ENCODE measurements around the gene TMEM92. TPM values are rescaled to one million over a fixed set of nuclear protein-coding genes. Genes with fewer than 3 reads are reported as not detected.
A peak's percentile ranks its signal among the peaks of the same experiment; 100 is the strongest.

TMEM92 gene
- total and polyA plus RNA-seq, 9 donors, result 0.32 to 3.5 (median 1.6) TPM

DNA sequence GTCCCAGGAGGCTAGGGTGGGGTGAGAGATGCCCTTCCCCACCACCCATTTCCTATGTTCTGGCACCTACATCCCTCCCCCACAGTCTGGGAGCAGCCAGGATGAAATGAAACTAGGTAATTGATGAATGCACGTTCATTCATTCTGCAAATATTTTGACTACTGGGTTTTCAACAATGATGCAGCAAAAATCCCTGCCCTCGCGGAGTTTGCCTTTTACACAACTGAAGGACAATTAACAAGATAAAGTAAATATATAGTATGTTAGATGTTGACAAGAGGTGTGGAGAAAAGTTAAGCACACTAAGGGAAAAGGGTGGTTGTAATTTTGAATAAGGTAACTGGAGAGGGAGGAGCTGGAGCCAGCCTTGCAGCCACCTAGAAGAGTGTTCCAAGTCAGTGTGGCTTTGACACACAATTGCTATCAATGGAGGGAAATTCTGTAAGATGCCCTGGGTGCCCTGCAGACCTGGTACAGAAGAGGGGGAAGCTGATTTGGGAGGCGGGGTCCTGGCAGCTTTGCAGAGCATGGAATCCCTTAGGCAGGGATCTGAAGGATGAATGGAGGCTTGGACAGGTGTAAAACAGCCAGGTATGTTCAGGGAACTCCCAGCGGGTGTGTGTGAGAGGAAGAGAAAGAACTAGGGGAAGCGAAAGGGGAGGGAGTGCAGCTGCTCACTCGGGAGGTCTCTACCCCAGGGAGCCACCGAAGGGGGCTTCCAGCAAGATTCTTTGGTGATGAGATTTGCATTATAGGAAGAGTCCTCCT, 2.5 kb downstream of the TMEM92 start:
- peaks cover 4% of the 10 kb centered on the region for H3K4me1 ChIP-seq (ENCODE audit: insufficient read depth)
- H3K4me3 ChIP-seq, result no peak overlapping the region
- no peaks in the 10 kb centered on the region for H3K9me3 ChIP-seq
- intact Hi-C loops (cut with DNase I), result loop anchor here in 2 of 4 donors (10.0 kb wide), 2 partner anchors 102 to 182 kb away; partner anchors contain the start of gene PDK2 (in 1 of the 2)
- no peaks in the 10 kb centered on the region for H3K27me3 ChIP-seq
- no peak overlapping the region for H3K27ac ChIP-seq
- WGBS, 3 donors, result 32 to 39% (median 39%) methylated on average over 8 of the region's 8 CpGs
- no peaks in the 10 kb centered on the region for H3K36me3 ChIP-seq
- TF ChIP-seq, protein P1, sequence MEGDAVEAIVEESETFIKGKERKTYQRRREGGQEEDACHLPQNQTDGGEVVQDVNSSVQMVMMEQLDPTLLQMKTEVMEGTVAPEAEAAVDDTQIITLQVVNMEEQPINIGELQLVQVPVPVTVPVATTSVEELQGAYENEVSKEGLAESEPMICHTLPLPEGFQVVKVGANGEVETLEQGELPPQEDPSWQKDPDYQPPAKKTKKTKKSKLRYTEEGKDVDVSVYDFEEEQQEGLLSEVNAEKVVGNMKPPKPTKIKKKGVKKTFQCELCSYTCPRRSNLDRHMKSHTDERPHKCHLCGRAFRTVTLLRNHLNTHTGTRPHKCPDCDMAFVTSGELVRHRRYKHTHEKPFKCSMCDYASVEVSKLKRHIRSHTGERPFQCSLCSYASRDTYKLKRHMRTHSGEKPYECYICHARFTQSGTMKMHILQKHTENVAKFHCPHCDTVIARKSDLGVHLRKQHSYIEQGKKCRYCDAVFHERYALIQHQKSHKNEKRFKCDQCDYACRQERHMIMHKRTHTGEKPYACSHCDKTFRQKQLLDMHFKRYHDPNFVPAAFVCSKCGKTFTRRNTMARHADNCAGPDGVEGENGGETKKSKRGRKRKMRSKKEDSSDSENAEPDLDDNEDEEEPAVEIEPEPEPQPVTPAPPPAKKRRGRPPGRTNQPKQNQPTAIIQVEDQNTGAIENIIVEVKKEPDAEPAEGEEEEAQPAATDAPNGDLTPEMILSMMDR (IDR thresholded peaks at IDR 0.05), result no peak
- TF ChIP-seq POLR2A (IDR thresholded peaks at IDR 0.05), result no peak
- TF ChIP-seq EP300 (IDR thresholded peaks at IDR 0.05), result no peak
- peak in 2 of 5 donors; percentile 17 to 23 for DNase-seq

DNA sequence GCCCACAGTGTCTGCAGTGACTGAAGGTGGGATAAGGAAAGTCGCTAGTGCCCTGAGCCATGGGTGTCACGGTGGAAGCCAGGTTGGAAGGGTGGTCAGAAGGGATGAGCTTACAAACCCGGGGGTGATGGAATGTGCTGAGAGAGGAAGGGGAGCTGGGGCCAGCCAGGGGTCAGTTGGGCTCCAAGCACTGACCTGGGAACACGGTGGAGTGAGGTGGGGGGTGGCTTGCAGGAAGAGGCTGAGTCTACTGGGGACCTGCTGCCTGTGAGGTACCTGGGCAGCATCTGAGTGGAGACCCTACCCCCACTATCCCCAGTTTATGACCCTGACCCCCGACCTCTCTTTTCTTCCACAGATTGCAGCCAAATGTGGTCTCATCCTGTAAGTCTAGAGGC, 3.1 kb downstream of the TMEM92 start:
- Histone ChIP-seq H3K27me3 (no peaks in the 10 kb centered on the region), H3K27ac (no peak overlapping the region), H3K4me1 (ENCODE audit: insufficient read depth) (peaks cover under 1% of the 10 kb centered on the region), H3K9me3 (no peaks in the 10 kb centered on the region), H3K4me3 (no peak overlapping the region), H3K36me3 (no peaks in the 10 kb centered on the region)
- DNase-seq, result peak in 1 of 5 donors; percentile 15
- 42 to 52% (median 51%) methylated on average over 5 of the region's 5 CpGs for WGBS, 3 donors
- TF ChIP-seq POLR2A (IDR thresholded peaks at IDR 0.05) (no peak), EP300 (IDR thresholded peaks at IDR 0.05) (no peak)
- TF ChIP-seq, protein P1 (IDR thresholded peaks at IDR 0.05), result no peak
- intact Hi-C loops (cut with DNase I), result loop anchor here in 2 of 4 donors (10.0 kb wide), 2 partner anchors 103 to 183 kb away; partner anchors contain the start of gene PDK2 (in 1 of the 2)

DNA sequence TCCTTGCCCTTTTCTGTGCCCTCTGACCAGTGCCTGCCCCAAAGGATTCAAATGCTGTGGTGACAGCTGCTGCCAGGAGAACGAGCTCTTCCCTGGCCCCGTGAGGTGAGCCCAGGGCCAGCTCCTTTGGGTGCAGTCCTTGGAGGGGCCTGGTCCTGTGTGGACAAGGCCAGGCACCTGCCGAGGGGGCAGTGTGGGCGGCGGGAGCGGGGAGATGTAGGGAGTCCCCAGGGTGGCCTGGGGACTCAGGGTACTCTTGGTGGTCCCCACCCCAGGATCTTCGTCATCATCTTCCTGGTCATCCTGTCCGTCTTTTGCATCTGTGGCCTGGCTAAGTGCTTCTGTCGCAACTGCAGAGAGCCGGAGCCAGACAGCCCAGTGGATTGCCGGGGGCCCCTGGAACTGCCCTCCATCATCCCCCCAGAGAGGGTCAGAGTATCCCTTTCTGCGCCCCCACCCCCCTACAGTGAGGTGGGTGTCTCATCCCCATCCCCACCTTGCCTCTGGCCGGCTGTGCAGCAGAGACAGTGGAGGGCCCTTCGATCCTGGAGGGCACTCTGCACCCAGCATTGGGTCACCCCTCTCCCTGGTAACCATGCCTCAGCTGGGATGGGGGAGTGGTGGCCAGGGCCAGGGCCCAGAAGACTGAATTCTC, 4.4 kb downstream of the TMEM92 start:
- Histone ChIP-seq H3K27ac (no peak overlapping the region), H3K36me3 (no peaks in the 10 kb centered on the region), H3K4me1 (ENCODE audit: insufficient read depth) (no peaks in the 10 kb centered on the region), H3K27me3 (no peaks in the 10 kb centered on the region), H3K4me3 (no peak overlapping the region), H3K9me3 (no peaks in the 10 kb centered on the region)
- TF ChIP-seq POLR2A (IDR thresholded peaks at IDR 0.05) (no peak), EP300 (IDR thresholded peaks at IDR 0.05) (no peak)
- TF ChIP-seq, protein P1 (IDR thresholded peaks at IDR 0.05), result no peak
- peak in 1 of 5 donors; percentile 29 for DNase-seq
- intact Hi-C loops (cut with DNase I), result loop anchor here in 2 of 4 donors (10.0 kb wide), 2 partner anchors 104 to 184 kb away; partner anchors contain the start of gene PDK2 (in 1 of the 2)
- 86 to 92% (median 91%) methylated on average over 14 of the region's 14 CpGs for WGBS, 3 donors

DNA sequence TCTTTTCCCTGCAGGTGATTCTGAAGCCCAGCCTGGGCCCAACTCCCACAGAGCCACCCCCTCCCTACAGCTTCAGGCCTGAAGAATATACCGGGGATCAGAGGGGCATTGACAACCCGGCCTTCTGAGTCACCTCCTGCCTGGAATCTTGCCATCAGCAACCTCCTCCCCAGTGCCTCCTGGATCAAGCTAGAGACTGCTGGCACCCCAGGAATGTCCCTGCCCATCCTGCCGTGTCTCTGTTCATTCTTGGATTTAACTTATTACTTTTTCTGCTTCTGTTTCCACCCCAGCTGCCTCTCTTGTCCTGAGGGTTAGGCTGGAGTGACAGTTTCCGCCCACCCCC, 4.9 kb downstream of the TMEM92 start:
- no peak for DNase-seq
- intact Hi-C loops (cut with DNase I), result loop anchor here in 2 of 4 donors (10.0 kb wide), 2 partner anchors 104 to 184 kb away; partner anchors contain the start of gene PDK2 (in 1 of the 2)
- Histone ChIP-seq H3K27me3 (no peaks in the 10 kb centered on the region), H3K36me3 (no peaks in the 10 kb centered on the region), H3K4me3 (no peak overlapping the region), H3K9me3 (no peaks in the 10 kb centered on the region), H3K27ac (no peak overlapping the region), H3K4me1 (ENCODE audit: insufficient read depth) (no peaks in the 10 kb centered on the region)
- TF ChIP-seq, protein P1 (IDR thresholded peaks at IDR 0.05), result no peak
- TF ChIP-seq EP300 (IDR thresholded peaks at IDR 0.05) (no peak), POLR2A (IDR thresholded peaks at IDR 0.05) (no peak)
- WGBS, 3 donors, result 53 to 69% (median 68%) methylated on average over 4 of the region's 4 CpGs
